GM12872 (cell line): ENCODE results near the gene MDH1.

Experiments
- CTCF ChIP-seq: IDR thresholded peaks from 3 replicates; pipeline ENCODE4 v1.5.1; 2011; ENCODE audit warnings: low read depth, mild to moderate bottlenecking, low read length, moderate library complexity; ENCODE audit not compliant: insufficient read depth

MDH1 gene

GRCh38 chr2:63562751-63563150, 26.0 kb upstream of the MDH1 start:
- TF ChIP-seq CTCF, result no peak

- TF ChIP-seq CTCF, result no peak
These were observed 19.0 kb upstream of the MDH1 start for GRCh38 chr2:63569740-63570139.

GRCh38 chr2:63571291-63571690, 17.5 kb upstream of the MDH1 start:
- TF ChIP-seq CTCF, result no peak

GRCh38 chr2:63572001-63572400, 16.8 kb upstream of the MDH1 start:
- no peak for TF ChIP-seq CTCF

GRCh38 chr2:63576546-63576945, 12.2 kb upstream of the MDH1 start:
- TF ChIP-seq CTCF, result no peak

- no peak for TF ChIP-seq CTCF
These were observed 10.0 kb upstream of the MDH1 start for GRCh38 chr2:63578767-63579166.

- no peak for TF ChIP-seq CTCF
These were observed 8.0 kb upstream of the MDH1 start for GRCh38 chr2:63580651-63581297.
